OCI-LY7 (cell line): ENCODE data around the gene INTS13.
"Not testable (repeated sequence)": the region's sequence is repeated elsewhere in the genome, so short reads cannot be mapped to it uniquely, and the experiment has no call there.

Experiments used
- EZH2phosphoT487 ChIP-seq: fragments of 200-600 bp; sonication (generic); IDR thresholded peaks from 2 replicates; pipeline ENCODE4 v1.6.1; 2018; ENCODE audit warnings: low read depth, borderline replicate concordance, mild to moderate bottlenecking, mixed run types, antibody characterized with exemption, low read length, moderate library complexity, mixed read lengths
- TF ChIP-seq, protein P1 (sequence below): fragments of 200-600 bp; sonication (generic); conservative IDR thresholded peaks from 2 replicates; pipeline ENCODE4 v1.5.1; 2014; ENCODE audit warnings: mild to moderate bottlenecking, antibody characterized with exemption, low read length, moderate library complexity, mixed read lengths

DNA sequence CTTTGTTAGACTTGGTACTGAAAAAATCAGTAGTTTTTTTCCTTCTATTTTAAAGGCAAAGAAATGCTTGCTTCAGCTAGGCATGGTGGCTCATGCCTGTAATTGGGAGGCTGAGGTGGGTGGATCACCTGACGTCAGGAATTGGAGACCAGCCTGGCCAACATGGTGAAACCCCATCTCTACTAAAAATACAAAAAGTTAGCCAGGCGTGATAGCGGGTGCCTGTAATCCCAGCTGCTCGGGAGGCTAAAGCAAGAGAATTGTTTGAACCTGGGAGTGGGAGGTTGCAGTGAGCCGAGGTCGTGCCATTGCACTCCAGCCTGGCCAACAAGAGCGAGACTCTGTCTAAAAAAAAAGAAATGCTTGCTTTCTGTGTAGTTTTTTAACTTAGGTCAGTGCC is 23.6 kb upstream of the INTS13 start:
- TF ChIP-seq, protein P1, sequence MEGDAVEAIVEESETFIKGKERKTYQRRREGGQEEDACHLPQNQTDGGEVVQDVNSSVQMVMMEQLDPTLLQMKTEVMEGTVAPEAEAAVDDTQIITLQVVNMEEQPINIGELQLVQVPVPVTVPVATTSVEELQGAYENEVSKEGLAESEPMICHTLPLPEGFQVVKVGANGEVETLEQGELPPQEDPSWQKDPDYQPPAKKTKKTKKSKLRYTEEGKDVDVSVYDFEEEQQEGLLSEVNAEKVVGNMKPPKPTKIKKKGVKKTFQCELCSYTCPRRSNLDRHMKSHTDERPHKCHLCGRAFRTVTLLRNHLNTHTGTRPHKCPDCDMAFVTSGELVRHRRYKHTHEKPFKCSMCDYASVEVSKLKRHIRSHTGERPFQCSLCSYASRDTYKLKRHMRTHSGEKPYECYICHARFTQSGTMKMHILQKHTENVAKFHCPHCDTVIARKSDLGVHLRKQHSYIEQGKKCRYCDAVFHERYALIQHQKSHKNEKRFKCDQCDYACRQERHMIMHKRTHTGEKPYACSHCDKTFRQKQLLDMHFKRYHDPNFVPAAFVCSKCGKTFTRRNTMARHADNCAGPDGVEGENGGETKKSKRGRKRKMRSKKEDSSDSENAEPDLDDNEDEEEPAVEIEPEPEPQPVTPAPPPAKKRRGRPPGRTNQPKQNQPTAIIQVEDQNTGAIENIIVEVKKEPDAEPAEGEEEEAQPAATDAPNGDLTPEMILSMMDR: not testable (repeated sequence)
- TF ChIP-seq EZH2phosphoT487: not testable (repeated sequence)
